ENCODE data around the gene ATP8A2.

The ATP8A2 gene

GRCh38 chr13:25965596-25965995 is 593.8 kb downstream of the ATP8A2 start:
- DNase-seq (ENCODE audit: low spot score), result no peak

- DNase-seq (ENCODE audit: low spot score), result no peak
Observed at GRCh38 chr13:25966086-25966485, 594.3 kb downstream of the ATP8A2 start.

GRCh38 chr13:25967144-25967543 is 595.4 kb downstream of the ATP8A2 start:
- DNase-seq (ENCODE audit: low spot score), result no peak

- no peak for DNase-seq (ENCODE audit: low spot score)
Observed at GRCh38 chr13:25971047-25971446, 599.3 kb downstream of the ATP8A2 start.

GRCh38 chr13:25971459-25972145 is 599.8 kb downstream of the ATP8A2 start:
- no peak for DNase-seq (ENCODE audit: low spot score)

GRCh38 chr13:25973085-25973484 is 601.3 kb downstream of the ATP8A2 start:
- DNase-seq (ENCODE audit: low spot score), result no peak

GRCh38 chr13:25973576-25973975 is 601.8 kb downstream of the ATP8A2 start:
- no peak for DNase-seq (ENCODE audit: low spot score)

- no peak for DNase-seq (ENCODE audit: low spot score)
Observed at GRCh38 chr13:25977216-25977615, 605.4 kb downstream of the ATP8A2 start.

- DNase-seq (ENCODE audit: low spot score), result no peak
Observed at GRCh38 chr13:25977671-25978070, 605.9 kb downstream of the ATP8A2 start.

GRCh38 chr13:25978961-25979360 is 607.2 kb downstream of the ATP8A2 start:
- DNase-seq (ENCODE audit: low spot score), result no peak

GRCh38 chr13:25979371-25979770 is 607.6 kb downstream of the ATP8A2 start:
- no peak for DNase-seq (ENCODE audit: low spot score)

GRCh38 chr13:25980255-25980654 is 608.5 kb downstream of the ATP8A2 start:
- no peak for DNase-seq (ENCODE audit: low spot score)

GRCh38 chr13:25981060-25981459 is 609.3 kb downstream of the ATP8A2 start:
- DNase-seq (ENCODE audit: low spot score), result no peak

- DNase-seq (ENCODE audit: low spot score), result no peak
Observed at GRCh38 chr13:25982907-25983306, 611.1 kb downstream of the ATP8A2 start.

- DNase-seq (ENCODE audit: low spot score), result no peak
Observed at GRCh38 chr13:25987987-25988386, 616.2 kb downstream of the ATP8A2 start.

- DNase-seq (ENCODE audit: low spot score), result no peak
Observed at GRCh38 chr13:25988661-25989060, 616.9 kb downstream of the ATP8A2 start.

GRCh38 chr13:25990801-25991200 is 619.0 kb downstream of the ATP8A2 start:
- no peak for DNase-seq (ENCODE audit: low spot score)

GRCh38 chr13:25992076-25992475 is 620.3 kb downstream of the ATP8A2 start:
- no peak for DNase-seq (ENCODE audit: low spot score)

GRCh38 chr13:26007261-26008125 is 635.7 kb downstream of the ATP8A2 start:
- no peak for DNase-seq (ENCODE audit: low spot score)

GRCh38 chr13:26010487-26011207 is 638.9 kb downstream of the ATP8A2 start:
- DNase-seq (ENCODE audit: low spot score), result peak; percentile 14

GRCh38 chr13:26011208-26011573 is 639.4 kb downstream of the ATP8A2 start:
- no peak for DNase-seq (ENCODE audit: low spot score)

GRCh38 chr13:26011996-26012821 is 640.4 kb downstream of the ATP8A2 start:
- peak; percentile 26 for DNase-seq (ENCODE audit: low spot score)
